Adrenal gland (tissue), 5 donors: Measurements from ENCODE around the gene ACP4.

Source experiments
- CTCF ChIP-seq, 6 experiments: fragments of 450-650 bp in 4 of 6; fragments of 200-600 bp in 2 of 6; sonication (generic) in 1 of 6; IDR thresholded peaks; 1 replicate in 5 of 6; 2 replicates in 1 of 6; pipeline versions ENCODE4 v1.5.1 to v1.8.0; 2016 to 2021; ENCODE audit warnings: antibody characterized with exemption in 6 of 6, mild to moderate bottlenecking in 2 of 6, moderate library complexity in 1 of 6
- POLR2A ChIP-seq, 2 donors: fragments of 450-650 bp; IDR thresholded peaks; one replicate each; pipeline ENCODE4 v1.6.1; 2017; ENCODE audit warnings: antibody characterized with exemption in 2 of 2, mild to moderate bottlenecking in 2 of 2, moderate library complexity in 1 of 2
- donor health status: DM: no; HTN: no; CAD: no.

- no peak for TF ChIP-seq POLR2A (IDR thresholded peaks at IDR 0.05)
- TF ChIP-seq CTCF (IDR thresholded peaks at IDR 0.05) = no peak
These were observed 9.3 kb upstream of the ACP4 start for GRCh38 chr19:50780753-50781435.
